ENCODE data around the gene C3orf70.

The C3orf70 gene

DNA sequence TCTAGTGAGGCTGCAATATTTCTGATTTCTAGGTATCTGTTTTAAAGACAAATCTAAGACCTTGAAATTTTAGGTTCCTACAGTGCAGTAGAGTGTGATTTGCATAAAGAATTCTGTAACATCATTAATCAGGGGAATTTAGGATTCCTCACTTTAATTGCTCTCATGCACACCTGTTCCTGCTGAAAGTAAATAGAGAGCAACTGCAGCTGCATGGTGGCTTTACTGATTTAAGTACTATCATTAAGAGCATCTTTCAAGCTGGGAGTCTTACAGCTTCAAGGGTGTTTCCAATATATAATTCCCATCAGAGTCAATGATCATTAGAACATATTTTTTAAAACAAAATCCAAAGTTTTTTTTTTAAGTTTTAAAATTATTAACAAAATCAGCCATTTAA is 36.0 kb upstream of the C3orf70 start:
- no peaks in the 10 kb centered on the region for H3K4me1 Mint-ChIP-seq
- no peak for TF ChIP-seq CTCF (IDR thresholded peaks at IDR 0.05)
- no peaks in the 10 kb centered on the region for H3K36me3 Mint-ChIP-seq (ENCODE audit: low read depth)
- H3K27me3 Mint-ChIP-seq (ENCODE audit: low read depth, poor library complexity), result peaks cover 5% of the 10 kb centered on the region
- H3K4me3 Mint-ChIP-seq, result no peak overlapping the region
- H3K27ac Mint-ChIP-seq, result no peak overlapping the region
- H3K9me3 Mint-ChIP-seq, result peaks cover 5% of the 10 kb centered on the region
- no peak for DNase-seq

DNA sequence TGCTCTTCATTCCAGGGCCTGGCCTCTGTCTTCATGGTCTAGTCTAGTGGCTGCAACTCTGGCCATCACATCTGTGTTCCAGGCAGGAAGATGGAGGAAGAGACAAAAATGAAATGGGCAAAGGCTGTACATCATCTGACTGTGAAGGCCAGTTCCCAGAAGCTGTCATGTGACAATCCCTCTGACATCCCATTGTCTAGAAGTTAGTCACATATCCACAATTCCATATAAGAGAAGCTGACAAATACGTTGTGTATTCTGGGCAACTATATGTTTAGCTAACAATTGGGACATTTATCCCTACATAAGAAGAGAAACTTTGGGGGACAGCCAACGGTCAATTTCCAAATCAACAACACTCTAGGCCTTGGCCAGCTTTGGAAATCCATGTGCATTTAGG is 34.5 kb upstream of the C3orf70 start:
- H3K36me3 Mint-ChIP-seq (ENCODE audit: low read depth), result no peaks in the 10 kb centered on the region
- no peak for DNase-seq
- peaks cover under 1% of the 10 kb centered on the region for H3K9me3 Mint-ChIP-seq
- no peak overlapping the region for H3K4me3 Mint-ChIP-seq
- H3K27ac Mint-ChIP-seq, result no peak overlapping the region
- peaks cover 5% of the 10 kb centered on the region for H3K27me3 Mint-ChIP-seq (ENCODE audit: low read depth, poor library complexity)
- H3K4me1 Mint-ChIP-seq, result no peaks in the 10 kb centered on the region
- no peak for TF ChIP-seq CTCF (IDR thresholded peaks at IDR 0.05)

GRCh38 chr3:185176750-185177359 is 24.0 kb upstream of the C3orf70 start:
- H3K4me1 Mint-ChIP-seq, result peaks cover 38% of the 10 kb centered on the region

GRCh38 chr3:185175370-185175987 is 22.6 kb upstream of the C3orf70 start:
- no peak for TF ChIP-seq CTCF (IDR thresholded peaks at IDR 0.05)
- Mint-ChIP-seq H3K9me3 (no peaks in the 10 kb centered on the region), H3K27me3 (ENCODE audit: low read depth, poor library complexity) (peaks cover 4% of the 10 kb centered on the region), H3K4me3 (peak overlapping the region; percentile 33), H3K36me3 (ENCODE audit: low read depth) (no peaks in the 10 kb centered on the region), H3K4me1 (peaks cover 46% of the 10 kb centered on the region), H3K27ac (peak overlapping the region; percentile 98)
- peak; percentile 49 for DNase-seq

More at GRCh38 chr3:185176750-185177359, 24.0 kb upstream of the C3orf70 start:
- peak; percentile 57 for DNase-seq
- Mint-ChIP-seq H3K27ac (no peak overlapping the region), H3K4me3 (no peak overlapping the region), H3K36me3 (ENCODE audit: low read depth) (no peaks in the 10 kb centered on the region), H3K9me3 (no peaks in the 10 kb centered on the region), H3K27me3 (ENCODE audit: low read depth, poor library complexity) (peaks cover 3% of the 10 kb centered on the region)
- TF ChIP-seq CTCF (IDR thresholded peaks at IDR 0.05), result peak; percentile 64

DNA sequence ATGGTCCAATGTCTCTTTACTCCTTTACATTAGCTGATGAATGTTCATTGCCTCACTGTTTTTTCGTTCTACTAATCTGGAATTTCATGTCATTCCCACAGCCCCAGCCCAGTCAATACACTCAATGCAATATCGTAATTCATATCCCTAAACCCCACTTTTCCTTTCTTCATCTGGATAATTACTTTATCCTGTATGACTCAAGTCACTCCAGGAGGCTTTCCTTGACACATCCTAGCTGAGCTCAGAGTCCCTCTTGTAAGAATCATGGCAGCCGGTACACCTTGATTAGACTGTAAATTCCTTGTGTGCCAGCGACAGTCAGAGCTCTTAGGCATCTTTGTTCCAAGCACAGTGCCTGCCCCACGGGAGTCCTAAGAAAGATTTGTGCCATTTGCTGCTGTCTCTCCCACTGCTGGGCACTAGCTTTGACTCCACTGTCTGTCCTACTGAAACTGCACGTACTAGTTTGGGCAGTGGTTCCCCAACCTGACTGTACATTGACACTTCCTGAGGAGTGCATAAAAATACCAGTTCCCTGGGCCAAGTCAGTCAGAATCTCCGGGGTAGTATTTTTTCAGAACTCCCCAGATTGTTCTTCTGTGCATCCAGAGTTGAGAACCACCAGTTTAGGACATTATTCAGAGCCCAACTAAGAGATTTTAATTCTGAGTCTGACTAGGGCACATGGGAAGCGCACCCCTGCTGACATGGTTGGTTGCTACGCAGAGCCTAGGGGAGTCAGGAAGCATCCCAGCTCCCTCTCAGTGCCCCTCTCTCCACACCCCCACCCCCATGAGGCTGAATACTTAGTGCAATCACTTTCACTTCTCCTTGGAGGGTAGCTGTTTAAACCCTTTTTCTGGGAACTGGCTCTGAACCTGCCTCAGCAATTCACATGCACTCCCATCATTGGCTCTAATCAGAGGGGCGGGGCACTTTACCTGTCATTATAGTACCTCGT is 19.5 kb upstream of the C3orf70 start:
- peaks cover 9% of the 10 kb centered on the region for H3K27me3 Mint-ChIP-seq (ENCODE audit: low read depth, poor library complexity)
- H3K4me1 Mint-ChIP-seq, result peaks cover 46% of the 10 kb centered on the region
- H3K4me3 Mint-ChIP-seq, result no peak overlapping the region
- no peaks in the 10 kb centered on the region for H3K36me3 Mint-ChIP-seq (ENCODE audit: low read depth)
- no peak for TF ChIP-seq CTCF (IDR thresholded peaks at IDR 0.05)
- H3K9me3 Mint-ChIP-seq, result no peaks in the 10 kb centered on the region
- H3K27ac Mint-ChIP-seq, result no peak overlapping the region
- DNase-seq, result no peak
